Measurements from ENCODE around the gene NFATC1.

DNA sequence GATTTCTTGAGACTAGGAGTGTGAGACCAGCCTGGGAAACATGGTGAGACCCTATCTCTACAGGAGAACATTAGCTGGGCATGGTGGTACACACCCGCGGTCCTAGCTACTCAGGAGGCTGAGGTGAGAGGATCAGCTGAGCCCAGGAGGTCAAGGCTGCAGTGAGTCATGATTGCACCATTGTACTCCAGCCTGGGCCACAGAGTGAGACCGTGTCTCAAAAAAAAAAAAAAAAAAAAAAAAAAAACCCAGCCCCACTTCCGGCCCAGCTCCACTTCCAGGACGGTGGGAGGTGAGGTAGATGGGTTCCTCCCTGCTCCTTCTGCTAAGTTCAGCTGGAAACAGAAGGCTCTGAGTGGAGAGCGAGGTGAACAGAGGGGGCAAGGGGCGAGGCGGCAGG is 41.4 kb upstream of the NFATC1 start:
- TF ChIP-seq, protein P1, sequence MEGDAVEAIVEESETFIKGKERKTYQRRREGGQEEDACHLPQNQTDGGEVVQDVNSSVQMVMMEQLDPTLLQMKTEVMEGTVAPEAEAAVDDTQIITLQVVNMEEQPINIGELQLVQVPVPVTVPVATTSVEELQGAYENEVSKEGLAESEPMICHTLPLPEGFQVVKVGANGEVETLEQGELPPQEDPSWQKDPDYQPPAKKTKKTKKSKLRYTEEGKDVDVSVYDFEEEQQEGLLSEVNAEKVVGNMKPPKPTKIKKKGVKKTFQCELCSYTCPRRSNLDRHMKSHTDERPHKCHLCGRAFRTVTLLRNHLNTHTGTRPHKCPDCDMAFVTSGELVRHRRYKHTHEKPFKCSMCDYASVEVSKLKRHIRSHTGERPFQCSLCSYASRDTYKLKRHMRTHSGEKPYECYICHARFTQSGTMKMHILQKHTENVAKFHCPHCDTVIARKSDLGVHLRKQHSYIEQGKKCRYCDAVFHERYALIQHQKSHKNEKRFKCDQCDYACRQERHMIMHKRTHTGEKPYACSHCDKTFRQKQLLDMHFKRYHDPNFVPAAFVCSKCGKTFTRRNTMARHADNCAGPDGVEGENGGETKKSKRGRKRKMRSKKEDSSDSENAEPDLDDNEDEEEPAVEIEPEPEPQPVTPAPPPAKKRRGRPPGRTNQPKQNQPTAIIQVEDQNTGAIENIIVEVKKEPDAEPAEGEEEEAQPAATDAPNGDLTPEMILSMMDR (IDR thresholded peaks at IDR 0.05 in 4 of 5, conservative IDR thresholded peaks at IDR 0.05 in 1 of 5) = no peak
- no peak for TF ChIP-seq POLR2A (IDR thresholded peaks at IDR 0.05)
